CD4-positive, alpha-beta T cell treated with Interleukin-10 for 1 hour (primary cell): Measurements from ENCODE around the gene SPDYE16.
A peak's percentile ranks its signal among the peaks of the same experiment; 100 is the strongest.
"Not testable (repeated sequence)": the region's sequence is repeated elsewhere in the genome, so short reads cannot be mapped to it uniquely, and the experiment has no call there.

Experiments
- DNase-seq: peaks from one replicate; pipeline ENCODE4 v3.0.0-alpha.2; 2020

SPDYE16 gene, protein sequence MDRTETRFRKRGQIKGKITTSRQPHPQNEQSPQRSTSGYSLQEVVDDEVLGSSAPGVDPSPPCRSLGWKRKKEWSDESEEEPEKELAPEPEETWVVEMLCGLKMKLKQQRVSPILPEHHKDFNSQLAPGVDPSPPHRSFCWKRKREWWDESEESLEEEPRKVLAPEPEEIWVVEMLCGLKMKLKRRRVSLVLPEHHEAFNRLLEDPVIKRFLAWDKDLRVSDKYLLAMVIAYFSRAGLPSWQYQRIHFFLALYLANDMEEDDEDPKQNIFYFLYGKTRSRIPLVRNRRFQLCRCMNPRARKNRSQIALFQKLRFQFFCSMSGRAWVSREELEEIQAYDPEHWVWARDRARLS

DNA sequence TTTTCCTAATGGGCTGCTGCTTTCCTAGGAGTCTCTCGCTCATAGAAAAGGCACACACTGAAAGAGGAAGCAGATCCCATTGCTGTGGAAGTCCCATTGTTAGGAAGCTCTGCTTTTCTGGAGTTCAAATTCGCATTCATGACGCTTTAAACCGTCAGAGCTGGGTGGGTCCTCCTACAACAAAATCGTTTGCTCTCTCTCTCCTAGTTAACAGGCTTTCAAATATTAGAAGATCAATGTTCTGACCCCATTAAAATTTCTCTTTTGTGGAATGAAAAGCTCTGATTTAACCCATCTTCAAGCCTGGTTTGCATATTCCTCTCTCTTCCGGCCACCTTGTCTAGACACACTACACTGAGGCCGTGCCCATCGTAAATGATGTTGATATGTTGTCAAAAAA is at the start of gene SPDYE16:
Gene SPDYE16, minus strand, starts transcription at position 101 of the 400 bp plus-strand sequence. CDS start 1,838 bp downstream, outside the sequence.
- not testable (repeated sequence) for DNase-seq

DNA sequence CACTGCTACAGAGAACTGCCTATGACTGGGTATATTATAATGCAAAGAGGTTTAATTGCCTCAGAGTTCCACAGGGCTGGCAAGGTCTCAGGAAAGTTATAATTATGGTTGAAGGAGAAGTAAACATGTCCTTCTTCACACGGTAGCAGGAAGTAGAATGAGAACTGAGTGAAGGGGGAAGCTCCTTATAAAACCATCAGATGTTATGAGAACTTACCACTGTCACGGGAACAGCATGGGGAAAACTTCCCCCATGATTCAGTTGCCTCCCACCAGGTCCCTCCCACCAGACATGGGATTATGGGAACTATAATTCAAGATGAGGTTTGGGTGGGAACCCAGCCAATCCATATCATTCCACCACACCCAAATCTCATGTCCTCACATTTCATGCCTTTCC is 49.6 kb upstream of the SPDYE16 start:
- DNase-seq, result not testable (repeated sequence)

DNA sequence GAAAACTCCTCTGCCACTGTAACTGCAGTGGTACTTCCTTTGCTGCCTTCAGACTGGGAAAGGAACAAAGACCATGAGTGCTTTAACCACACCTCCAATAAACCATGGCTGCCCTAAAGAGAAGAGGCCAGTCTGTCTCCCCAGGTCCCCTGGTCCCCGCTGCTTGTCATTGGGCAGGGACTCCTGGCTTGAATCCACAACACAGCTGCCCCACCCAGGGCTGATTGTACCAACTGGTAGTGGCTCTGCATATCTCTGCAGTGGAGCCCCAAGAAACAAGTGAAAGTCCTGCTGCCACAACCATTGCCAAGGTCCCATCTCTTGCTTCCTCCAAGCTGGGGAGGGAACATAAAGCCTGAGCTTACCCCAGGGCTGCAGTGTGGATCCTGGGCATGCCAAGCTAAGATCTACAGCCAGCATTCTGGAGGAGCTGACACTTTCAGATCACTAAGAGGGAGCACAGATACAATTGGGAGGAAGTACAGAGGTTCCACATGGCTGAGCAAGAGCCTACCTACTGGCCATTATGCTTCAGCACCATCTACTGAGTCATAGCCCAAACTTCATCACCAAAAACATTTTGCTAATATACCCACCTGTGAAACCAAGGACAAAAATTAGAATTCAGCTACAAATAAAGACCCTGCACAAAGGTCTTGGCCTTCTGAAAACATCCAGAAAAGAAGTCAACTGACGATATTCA is 48.7 kb upstream of the SPDYE16 start:
- DNase-seq, result not testable (repeated sequence)

DNA sequence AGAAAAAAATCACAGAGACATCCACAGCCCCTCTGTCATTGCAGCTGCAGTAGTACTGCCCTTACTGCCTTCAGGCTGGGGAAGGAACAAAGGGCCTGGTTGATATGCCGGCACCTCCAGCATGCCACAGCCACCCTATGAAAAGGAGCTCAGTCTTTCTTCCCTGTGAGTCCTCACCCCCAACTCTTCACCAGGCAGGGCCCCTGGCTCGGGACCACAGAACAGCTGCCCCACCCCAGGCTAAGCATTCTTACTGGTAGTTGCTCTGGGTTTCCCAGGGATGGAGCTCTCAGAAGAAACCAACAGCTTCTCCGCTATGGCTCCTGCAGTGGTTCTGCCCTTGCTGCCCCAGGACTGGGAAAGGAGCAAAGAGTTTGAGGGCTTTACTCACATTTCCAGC is 47.9 kb upstream of the SPDYE16 start:
- DNase-seq, result not testable (repeated sequence)

DNA sequence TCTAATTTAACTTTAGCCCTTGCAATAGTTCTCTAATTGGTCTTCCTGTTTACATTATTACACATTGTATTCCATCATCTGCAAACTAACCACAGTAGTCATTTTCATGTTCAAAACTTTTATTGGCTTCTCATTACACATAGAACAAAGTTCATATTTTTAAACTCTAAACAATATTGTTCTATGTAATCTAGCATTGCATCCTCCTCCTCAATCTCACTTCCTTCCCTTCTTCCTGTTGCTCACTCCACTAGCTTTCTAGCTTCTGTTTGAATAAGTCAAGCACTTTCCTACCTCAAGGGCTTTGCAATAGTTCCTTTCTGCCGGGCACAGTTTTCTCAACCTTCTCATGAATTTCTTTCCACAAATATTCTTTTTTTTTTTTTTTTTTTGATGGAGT is 45.5 kb upstream of the SPDYE16 start:
- DNase-seq, result not testable (repeated sequence)

DNA sequence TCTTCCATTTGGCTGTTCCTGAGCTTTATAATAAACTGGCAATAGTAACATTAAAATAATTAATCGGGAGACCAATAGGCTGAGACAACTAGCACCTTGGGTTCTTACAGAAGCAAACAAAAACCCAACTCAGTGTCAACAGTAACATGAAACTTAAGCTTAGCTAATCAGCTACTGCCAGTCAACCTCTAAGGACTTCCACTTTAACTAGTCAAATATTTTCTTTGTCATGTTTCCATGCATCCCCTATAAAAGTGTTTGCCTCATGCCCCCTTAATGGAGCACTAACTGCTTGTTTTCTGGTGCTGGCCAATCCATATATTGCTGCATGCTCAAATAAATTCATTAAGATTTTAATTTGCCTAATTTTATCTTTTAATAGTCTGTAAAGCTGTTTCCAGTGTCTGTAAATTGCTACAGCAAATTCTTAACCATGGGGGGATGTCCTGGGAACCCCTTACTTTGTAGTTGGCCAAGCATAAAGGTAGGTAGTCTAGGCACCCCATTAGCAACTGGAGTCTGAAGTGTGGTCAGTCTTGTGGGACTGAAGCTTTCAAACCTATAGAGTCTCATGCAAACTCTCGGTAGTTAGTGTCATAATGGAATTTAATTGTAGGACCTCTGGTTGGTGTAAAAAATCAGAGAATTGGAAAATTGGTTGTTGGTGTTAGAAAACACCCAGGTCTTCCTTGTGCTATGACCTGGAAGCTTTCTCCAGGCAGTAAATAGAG is 43.7 kb upstream of the SPDYE16 start:
- not testable (repeated sequence) for DNase-seq

DNA sequence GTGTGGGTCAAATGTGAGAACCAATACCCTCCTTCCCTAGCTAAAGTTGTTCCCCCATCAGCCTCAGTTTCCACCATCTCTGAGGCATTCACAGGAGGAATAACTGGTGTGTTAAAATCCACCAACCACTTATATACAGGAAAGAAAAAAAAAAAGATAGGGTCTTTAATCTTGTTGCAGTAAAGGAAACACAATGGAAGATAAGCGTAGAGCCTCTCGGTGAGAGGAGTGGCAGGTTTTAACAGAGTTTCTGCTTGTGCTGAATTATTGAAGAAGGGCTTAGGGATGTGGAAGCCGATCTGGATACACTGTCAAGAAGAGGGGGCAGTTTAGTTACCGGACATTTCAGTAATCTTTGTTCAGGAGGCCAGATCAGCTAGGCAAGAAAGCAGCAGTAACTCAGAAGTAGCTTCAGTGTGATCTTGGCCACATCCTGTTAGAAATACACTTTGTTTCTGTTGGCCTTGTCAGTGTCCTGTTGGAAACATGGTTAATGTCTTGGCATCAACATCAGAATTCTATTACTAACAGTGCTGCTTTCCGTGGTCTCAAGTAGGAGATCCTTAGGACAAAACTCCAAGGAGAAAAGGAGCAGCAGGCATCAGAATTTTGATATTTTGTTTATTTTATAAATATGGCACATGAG is 40.7 kb upstream of the SPDYE16 start:
- DNase-seq, result peak; percentile 12

DNA sequence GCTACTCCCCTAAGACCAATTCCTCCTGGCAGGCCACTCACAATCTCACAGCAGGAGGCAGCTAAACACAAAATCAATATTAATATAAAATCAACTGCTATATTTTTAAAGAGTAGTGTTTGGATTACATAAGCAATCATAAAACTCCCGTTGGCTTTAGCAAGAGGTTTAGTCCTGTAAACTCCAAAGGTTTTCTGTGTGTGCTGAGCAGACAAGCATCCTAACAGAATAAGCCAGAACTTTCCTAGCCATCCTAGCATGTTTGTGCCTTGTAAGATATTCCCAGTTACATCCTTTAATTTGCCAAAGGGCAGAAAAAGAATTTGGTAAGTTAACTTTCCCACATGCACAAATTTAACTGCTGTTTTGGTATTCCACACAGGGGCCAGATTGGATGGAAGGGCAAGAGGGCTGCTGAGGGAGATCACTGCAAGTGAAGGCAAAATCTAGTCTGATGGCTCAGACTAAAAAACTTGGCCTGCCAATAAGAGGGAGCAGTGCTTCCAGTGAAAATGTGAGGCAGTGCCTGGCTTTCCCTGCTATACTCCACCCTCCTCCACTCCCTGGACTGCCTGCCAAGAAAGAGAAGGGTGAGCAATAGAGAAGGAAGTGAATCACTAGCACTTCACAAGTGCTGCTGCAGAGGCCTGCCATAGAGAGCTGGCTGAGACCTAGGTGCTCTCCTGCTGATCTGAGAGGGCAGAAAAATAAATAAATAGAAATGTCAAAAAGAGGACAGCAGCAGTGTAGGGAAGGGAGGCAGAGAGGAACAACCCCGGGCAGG is 39.9 kb upstream of the SPDYE16 start:
- DNase-seq, result not testable (repeated sequence)

DNA sequence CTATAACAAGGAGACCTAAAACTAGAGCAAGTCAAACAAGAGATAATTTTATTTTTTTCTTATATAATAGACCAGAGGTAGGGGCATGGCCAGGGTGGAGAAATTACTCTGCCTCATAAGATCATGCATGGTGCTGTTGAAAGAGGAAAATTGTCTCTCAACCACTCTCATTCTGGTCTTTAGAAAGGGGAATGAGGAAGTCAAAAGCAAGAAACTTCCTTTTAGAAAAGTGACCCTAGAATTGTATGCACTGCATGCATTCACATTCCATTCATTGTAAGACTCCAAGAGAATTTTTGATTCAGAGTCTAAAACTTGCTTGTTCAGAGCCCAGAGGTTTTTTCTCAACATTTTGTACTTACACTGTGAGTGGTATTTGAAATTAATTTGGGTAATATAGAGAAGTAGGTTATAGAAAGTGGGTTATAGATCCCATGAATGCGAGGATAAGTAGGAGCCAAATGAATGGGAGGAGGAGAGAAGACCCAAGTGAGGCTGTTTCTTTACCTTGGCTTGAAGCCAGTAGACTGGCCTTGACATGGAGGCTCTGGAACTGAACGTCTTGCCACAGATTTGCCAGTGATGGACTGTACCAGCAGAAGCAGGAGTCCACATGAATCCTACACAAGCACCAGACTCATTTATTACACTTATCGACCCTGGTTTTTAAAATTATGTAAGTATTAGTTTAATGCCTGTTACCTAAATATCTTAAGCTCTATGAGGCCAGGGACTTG is 33.0 kb upstream of the SPDYE16 start:
- DNase-seq, result not testable (repeated sequence)

DNA sequence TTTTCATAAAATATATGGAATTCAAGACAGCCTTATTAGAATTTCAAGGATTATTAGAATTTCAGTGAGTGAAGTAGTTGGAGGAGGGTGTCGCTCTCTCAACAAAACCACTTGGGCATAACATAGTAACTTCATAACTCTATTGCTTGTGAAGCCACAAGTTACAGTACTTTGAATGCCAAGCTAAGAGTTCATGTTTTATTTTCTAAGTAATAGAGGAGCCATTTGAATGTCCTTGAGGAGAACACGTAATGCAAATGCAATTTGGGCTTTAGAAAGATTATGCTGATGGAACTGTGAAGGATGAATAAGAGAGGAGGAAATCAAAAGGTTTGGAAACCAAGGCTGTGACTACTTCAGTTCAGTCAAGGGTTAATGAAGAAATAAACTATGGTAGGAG is 32.3 kb upstream of the SPDYE16 start:
- not testable (repeated sequence) for DNase-seq

DNA sequence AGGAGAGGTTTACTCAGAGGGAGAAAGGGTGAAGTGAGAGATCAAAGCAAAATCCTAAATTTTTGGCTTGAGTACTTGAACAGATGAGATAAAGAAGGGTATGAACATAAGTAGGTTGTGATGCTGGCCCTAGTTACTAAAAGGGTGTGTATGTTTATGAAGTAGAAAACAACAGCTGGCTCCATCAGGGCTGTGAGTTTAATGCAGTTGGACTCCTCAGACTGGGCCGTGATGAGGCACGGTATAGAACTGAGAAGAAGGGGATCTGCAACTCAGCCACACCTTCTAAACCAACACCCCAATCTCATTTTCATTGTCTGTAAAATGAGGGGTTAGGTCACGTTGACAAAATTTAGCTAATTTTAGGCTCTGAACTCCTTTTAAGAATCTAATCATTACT is 29.2 kb upstream of the SPDYE16 start:
- not testable (repeated sequence) for DNase-seq

DNA sequence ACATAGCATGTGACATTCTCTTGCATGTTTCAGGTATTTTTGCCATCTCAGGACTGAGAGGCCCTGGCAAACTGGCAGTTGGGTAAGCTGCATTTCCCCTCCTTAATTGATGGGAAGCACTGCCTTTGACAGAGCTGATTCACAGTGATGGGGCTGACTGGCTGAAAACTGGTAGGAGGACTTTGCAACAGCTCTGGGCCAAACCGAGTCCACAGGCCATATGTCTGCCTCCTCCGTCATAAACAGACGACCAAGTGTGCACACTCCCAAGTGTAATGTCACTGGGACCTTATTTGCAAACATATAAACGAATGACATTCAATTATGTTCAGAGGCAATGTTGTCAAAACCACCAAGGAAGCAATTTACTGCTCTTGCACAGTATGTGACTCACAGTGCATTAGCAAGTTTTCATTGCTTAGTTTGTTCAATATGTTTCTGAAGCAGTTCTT is 27.3 kb upstream of the SPDYE16 start:
- DNase-seq, result not testable (repeated sequence)

DNA sequence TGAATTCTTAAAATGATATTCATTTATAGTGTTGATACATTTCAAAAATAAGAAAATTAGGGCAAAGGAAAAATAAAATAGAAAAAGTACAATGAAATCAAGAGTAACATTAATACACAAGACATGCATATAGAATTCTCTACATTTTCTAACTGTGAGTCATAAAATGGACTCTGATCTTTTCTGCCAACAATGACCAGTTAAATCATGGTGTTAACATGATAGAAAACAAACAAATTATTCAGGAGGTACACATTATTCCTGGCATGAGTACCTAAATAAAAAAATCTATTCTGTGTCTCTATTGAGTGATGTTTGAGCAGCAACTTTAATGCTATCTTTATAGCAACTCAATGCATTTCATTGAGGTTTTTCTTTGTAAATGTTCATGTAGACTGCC is 25.6 kb upstream of the SPDYE16 start:
- DNase-seq, result not testable (repeated sequence)

DNA sequence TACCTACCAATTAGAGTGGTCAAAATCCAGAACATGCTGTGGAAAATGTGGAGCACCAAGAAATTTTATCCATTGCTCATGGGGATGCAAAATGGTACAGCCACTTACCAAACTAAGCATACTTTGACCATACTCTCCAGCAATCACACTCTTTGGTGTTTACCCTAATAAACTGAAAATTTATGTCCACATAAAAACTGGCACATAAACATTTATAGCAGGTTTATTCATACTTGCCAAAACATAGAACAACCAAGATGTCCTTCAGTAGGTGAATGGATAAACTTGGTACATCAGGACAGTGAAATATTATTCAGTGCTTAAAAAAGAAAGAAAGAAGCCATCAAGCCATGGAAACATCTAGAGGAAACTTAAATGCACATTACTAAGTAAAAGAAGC is 24.7 kb upstream of the SPDYE16 start:
- not testable (repeated sequence) for DNase-seq

DNA sequence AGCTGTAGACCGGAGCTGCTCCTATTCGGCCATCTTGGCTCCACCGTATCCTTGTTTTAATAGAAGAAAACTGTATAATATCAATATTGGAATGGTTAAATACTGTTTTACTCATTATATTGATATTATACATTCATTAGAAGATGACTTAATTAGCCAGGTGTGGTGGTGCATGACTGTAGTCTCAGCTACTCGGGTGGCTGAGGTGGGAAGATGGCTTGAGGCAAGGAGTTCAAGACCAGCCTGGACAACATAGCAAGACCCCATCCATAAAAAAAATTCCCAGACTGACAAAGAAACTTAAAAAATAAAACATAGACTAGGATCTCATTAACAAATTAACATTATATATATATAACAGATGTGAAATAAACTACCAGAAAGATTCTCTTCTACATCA is 24.2 kb upstream of the SPDYE16 start:
- not testable (repeated sequence) for DNase-seq

DNA sequence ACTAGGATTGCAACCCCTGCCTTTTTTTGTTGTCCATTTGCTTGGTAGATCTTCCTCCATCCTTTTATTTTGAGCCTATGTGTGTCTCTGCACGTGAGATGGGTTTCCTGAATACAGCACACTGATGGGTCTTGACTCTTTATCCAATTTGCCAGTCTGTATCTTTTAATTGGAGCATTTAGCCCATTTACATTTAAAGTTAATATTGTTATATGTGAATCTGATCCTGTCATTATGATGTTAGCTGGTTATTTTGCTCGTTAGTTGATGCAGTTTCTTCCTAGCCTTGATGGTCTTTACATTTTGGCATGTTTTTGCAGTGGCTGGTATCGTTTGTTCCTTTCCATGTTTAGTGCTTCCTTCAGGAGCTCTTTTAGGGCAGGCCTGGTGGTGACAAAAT is 21.9 kb upstream of the SPDYE16 start:
- DNase-seq, result not testable (repeated sequence)

DNA sequence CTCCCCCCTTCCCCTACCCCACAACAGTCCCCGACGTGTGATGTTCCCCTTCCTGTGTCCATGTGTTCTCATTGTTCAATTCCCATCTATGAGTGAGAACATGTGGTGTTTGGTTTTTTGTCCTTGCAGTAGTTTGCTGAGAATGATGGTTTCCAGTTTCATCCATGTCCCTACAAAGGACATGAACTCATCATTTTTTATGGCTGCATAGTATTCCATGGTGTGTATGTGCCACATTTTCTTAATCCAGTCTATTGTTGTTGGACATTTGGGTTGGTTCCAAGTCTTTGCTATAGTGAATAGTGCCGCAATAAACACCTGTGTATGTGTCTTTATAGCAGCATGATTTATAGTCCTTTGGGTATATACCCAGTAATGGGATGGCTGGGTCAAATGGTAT is 18.2 kb upstream of the SPDYE16 start:
- DNase-seq, result not testable (repeated sequence)

DNA sequence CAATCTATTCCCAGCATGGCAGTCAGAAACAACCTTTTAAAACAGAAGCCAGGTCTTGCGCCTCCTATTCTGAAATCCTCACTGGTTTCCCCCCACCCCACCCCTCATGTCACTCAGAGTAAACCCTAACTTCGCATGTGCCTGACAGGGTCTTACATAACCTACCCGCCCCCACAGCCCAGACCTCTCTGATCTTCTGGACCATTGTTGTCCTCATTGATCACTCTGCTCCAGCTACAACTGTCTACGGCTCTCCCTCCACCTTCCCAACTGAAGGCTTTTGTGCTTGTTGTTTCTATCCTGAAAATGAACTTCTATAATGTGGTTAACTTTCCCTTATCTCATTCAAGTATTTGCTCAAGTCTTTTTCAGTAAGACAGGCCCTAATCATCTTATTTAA is 17.1 kb upstream of the SPDYE16 start:
- DNase-seq, result not testable (repeated sequence)

DNA sequence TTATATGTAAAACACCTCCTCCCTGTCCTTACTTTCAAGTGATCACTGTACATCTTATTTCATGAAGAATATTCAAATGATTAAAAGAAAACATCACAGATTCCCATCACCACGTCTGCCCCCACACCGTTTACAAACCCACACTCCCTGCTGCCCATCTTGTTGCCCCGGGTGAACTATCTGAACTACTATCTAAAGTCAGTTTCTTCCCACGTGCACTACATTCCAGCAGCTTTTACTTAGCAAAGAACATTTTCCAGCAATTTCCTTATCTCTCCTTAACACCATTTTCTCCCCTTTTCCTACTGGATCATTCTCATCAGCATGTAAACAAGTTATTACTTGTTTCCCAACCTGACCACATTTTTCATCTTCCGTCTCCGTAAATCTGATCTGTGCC is 16.6 kb upstream of the SPDYE16 start:
- DNase-seq, result not testable (repeated sequence)

DNA sequence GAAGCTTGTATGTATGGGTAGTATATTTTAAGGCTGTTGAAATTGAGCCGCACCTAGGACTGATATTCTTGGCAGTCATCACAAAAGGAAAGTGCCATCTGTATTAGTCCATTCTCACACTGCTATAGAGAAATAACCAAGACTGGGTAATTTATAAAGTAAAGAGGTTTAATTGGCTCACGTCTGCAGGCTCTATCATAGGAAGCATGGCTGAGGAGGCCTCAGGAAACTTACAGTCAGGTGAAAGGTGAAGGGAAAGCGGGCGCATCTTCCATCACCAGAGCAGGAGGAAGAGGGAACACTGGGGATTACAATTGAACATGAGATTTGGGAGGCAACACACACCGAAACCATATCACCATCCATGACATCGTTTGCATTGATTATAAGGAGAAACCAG is 8.9 kb upstream of the SPDYE16 start:
- not testable (repeated sequence) for DNase-seq

DNA sequence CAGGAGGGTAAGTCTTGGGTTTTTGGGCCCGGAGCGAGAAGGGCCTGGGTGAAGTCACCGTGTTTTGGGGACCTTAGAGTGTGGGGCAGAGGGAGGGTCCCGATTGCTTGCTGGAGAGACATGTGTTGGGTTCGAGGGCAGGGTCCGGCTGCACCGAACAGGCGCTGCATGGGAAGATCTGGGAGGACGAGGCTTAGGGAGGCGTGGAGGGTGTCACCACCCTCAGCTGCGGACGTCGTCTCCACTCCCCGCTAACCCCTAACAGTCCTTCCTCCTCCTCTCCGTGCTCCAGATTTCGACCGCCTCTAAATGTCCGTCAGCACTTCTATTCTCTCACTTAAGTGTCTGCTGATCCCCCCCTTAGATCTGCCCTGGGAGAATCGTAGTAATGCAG is 6.8 kb upstream of the SPDYE16 start:
- DNase-seq, result not testable (repeated sequence)
